Subcutaneous adipose tissue (tissue), 4 donors: Measurements from ENCODE around the gene RPS2. TPM values are rescaled to one million over a fixed set of nuclear protein-coding genes. Genes with fewer than 3 reads are reported as not detected.

Experiments
- CTCF ChIP-seq: fragments of 450-650 bp; IDR thresholded peaks from one replicate; pipeline ENCODE4 v1.5.1; 2016; ENCODE audit warnings: low read depth, mild to moderate bottlenecking, control low read depth, antibody characterized with exemption, moderate library complexity
- total RNA-seq, 4 donors: library from RNA; depleted of rRNA; stranded (reverse); fragments of >200 nt; gene quantifications; one replicate each; pipeline ENCODE4 v1.1.0, GENCODE V29; 2016

RPS2 gene
- total RNA-seq, 4 donors from 2014 or later = 1,492 to 1,850 (median 1,797) TPM

GRCh38 chr16:1983544-1984346, 19.1 kb upstream of the RPS2 start, which contains the start of gene GFER:
Gene GFER (plus strand): TSS chr16:1984193. CDS start chr16:1984219, 26 bp downstream.
- TF ChIP-seq CTCF = no peak

- TF ChIP-seq CTCF = no peak
Measured at GRCh38 chr16:1982991-1983543, 18.4 kb upstream of the RPS2 start.

- no peak for TF ChIP-seq CTCF
Measured at GRCh38 chr16:1982013-1982433, 17.4 kb upstream of the RPS2 start.

GRCh38 chr16:1981398-1981836, 16.8 kb upstream of the RPS2 start, which contains the start of gene NOXO1:
Gene NOXO1 (minus strand): TSS chr16:1981469. CDS start chr16:1981179, 290 bp downstream.
- no peak for TF ChIP-seq CTCF

GRCh38 chr16:1980770-1981087, 16.1 kb upstream of the RPS2 start:
- TF ChIP-seq CTCF = no peak

- TF ChIP-seq CTCF = no peak
Measured at GRCh38 chr16:1980030-1980769, 15.6 kb upstream of the RPS2 start.
